Measurements from ENCODE around the gene METAP1D.

The METAP1D gene

GRCh38 chr2:172082105-172082943 lies 82.6 kb downstream of the METAP1D start:
- DNase-seq, result peak; percentile 50

- peak; percentile 62 for DNase-seq
Observed at GRCh38 chr2:172082944-172083627, 83.3 kb downstream of the METAP1D start.

- DNase-seq, result peak; percentile 61
Observed at GRCh38 chr2:172083628-172084394, 84.1 kb downstream of the METAP1D start.

GRCh38 chr2:172084395-172084644 lies 84.6 kb downstream of the METAP1D start:
- DNase-seq, result no peak

GRCh38 chr2:172084645-172085459 lies 85.1 kb downstream of the METAP1D start:
- peak; percentile 76 for DNase-seq

- DNase-seq, result peak; percentile 57
Observed at GRCh38 chr2:172085460-172086159, 85.9 kb downstream of the METAP1D start, which contains the start of gene DLX1. Gene DLX1, plus strand, starts transcription at chr2:172085507. Its CDS starts 171 bp downstream, at chr2:172085678.

GRCh38 chr2:172086241-172087206 lies 86.8 kb downstream of the METAP1D start:
- DNase-seq, result peak; percentile 57

GRCh38 chr2:172087207-172087779 lies 87.5 kb downstream of the METAP1D start:
- DNase-seq, result peak; percentile 50

GRCh38 chr2:172087780-172088244 lies 88.1 kb downstream of the METAP1D start:
- peak; percentile 55 for DNase-seq

GRCh38 chr2:172088245-172089004 lies 88.7 kb downstream of the METAP1D start:
- DNase-seq, result no peak

- DNase-seq, result peak; percentile 45
Observed at GRCh38 chr2:172089005-172089504, 89.3 kb downstream of the METAP1D start.

GRCh38 chr2:172089633-172090032 lies 89.9 kb downstream of the METAP1D start:
- DNase-seq, result no peak

- DNase-seq, result peak; percentile 57
Observed at GRCh38 chr2:172090044-172090961, 90.5 kb downstream of the METAP1D start.

GRCh38 chr2:172091000-172091641 lies 91.4 kb downstream of the METAP1D start:
- peak; percentile 56 for DNase-seq

GRCh38 chr2:172091761-172092566 lies 92.2 kb downstream of the METAP1D start:
- DNase-seq, result no peak

- DNase-seq, result peak; percentile 54
Observed at GRCh38 chr2:172092716-172093415, 93.1 kb downstream of the METAP1D start.

Measured in right forelimb (tissue), 1 donor.